ENCODE data around the gene CD2AP. TPM values are rescaled to one million over a fixed set of nuclear protein-coding genes. Genes with fewer than 3 reads are reported as not detected.

CD2AP gene
- total and polyA plus RNA-seq, 2 of the 8 experiments (the other 6 are each of a cell fraction or from before 2014, with no cell fraction given) = 8.6 to 75.6 TPM

- TF ChIP-seq EGR1 (IDR thresholded peaks at IDR 0.05; ENCODE audit: borderline replicate concordance, low read depth, low read length) = no peak
- TF ChIP-seq KDM4A (IDR thresholded peaks at IDR 0.05; ENCODE audit: low read depth, low read length, severe bottlenecking) = no peak
Measured at GRCh38 chr6:47496935-47497579, 19.5 kb downstream of the CD2AP start (continued).
